ENCODE data around the gene TNRC6B. TPM values are rescaled to one million over a fixed set of nuclear protein-coding genes. Genes with fewer than 3 reads are reported as not detected.

TNRC6B gene
- total and polyA plus RNA-seq, 2 of the 13 experiments (the other 11 are each of a cell fraction or from before 2014, with no cell fraction given): 8.9 to 13.2 TPM

DNA sequence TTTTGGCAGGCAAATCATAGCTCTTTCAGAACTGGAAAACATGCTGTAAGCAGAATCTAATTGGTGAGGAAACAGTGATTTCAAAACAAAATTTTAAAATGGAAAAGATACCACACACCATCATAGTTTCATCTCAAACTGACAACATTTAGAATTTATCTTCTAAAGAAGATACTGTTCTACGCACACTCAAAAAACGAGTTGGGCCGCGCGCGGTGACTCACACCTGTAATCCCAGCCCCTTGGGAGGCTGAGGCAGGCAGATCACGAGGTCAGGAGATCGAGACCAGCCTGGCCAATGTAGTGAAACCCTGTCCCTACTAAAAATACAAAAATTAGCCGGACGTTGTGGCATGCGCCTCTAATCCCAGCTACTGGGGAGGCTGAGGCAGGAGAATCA lies 124.4 kb downstream of the TNRC6B start:
- POLR2A ChIA-PET: no interaction called here
- no peak for FAIRE-seq

DNA sequence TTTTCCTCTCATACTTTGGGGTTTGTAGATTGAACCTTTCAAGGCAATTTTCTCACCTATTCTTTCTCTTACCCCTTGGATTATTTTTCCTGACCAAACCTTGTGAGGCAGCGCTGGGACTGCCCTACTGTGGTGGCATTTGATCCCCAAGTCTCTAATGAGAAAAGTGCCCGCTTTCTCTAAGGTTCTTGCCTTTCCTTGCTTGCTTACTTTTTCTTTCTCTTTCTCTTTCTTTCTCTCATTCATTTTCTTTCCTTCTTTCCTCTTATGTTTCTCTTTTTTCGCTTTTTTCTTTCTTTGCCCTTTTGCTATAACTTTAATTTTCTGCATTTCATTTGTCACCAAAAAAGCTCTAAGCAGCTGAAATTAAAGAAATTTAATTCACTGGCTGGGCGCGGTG lies 127.9 kb downstream of the TNRC6B start:
- ATAC-seq: no peak
- no peaks in the 10 kb centered on the region for H3K27me3 ChIP-seq (ENCODE audit: control insufficient read depth in 1 of 2, insufficient read depth in 2 of 2, low read length in 2 of 2)
- no peak for TF ChIP-seq ZNF296 (CRISPR knock-in tag; conservative IDR thresholded peaks at IDR 0.05)
- TF ChIP-seq IRX3 (CRISPR knock-in tag; IDR thresholded peaks at IDR 0.05; ENCODE audit: borderline replicate concordance, low read depth): no peak
- no peak for TF ChIP-seq ZNF136 (CRISPR knock-in tag; IDR thresholded peaks at IDR 0.05; ENCODE audit: low read depth)
- no peak for TF ChIP-seq SOX5 (CRISPR knock-in tag; IDR thresholded peaks at IDR 0.05; ENCODE audit: borderline replicate concordance)
- TF ChIP-seq, protein P1, sequence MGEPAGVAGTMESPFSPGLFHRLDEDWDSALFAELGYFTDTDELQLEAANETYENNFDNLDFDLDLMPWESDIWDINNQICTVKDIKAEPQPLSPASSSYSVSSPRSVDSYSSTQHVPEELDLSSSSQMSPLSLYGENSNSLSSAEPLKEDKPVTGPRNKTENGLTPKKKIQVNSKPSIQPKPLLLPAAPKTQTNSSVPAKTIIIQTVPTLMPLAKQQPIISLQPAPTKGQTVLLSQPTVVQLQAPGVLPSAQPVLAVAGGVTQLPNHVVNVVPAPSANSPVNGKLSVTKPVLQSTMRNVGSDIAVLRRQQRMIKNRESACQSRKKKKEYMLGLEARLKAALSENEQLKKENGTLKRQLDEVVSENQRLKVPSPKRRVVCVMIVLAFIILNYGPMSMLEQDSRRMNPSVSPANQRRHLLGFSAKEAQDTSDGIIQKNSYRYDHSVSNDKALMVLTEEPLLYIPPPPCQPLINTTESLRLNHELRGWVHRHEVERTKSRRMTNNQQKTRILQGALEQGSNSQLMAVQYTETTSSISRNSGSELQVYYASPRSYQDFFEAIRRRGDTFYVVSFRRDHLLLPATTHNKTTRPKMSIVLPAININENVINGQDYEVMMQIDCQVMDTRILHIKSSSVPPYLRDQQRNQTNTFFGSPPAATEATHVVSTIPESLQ (CRISPR knock-in tag; conservative IDR thresholded peaks at IDR 0.05): no peak
- no peak for TF ChIP-seq ZNF616 (CRISPR knock-in tag; IDR thresholded peaks at IDR 0.05; ENCODE audit: low read depth)
- CTCF ChIA-PET (ENCODE audit: low intra/inter-chr PET ratio, low total read pairs): no interaction called here
- intact Hi-C loops (cut with micrococcal nuclease; ENCODE audit: unreplicated experiment) (no loop called here), in situ Hi-C loops (cut with HindIII; ENCODE audit: extremely low pct_ligation_motif_present, low pct_unique_long_range_greater_than_20kb) (no loop called here)
- WGBS (ENCODE audit: low lambda C conversion rate): 98% methylated on average over 5 of the region's 5 CpGs
- no peak for FAIRE-seq
- H3K4me1 ChIP-seq (ENCODE audit: insufficient read depth, low read length): no peaks in the 10 kb centered on the region
- H3K9ac ChIP-seq (ENCODE audit: insufficient read depth, low read depth, low read length): no peak overlapping the region
- no peaks in the 10 kb centered on the region for H3K9me3 ChIP-seq (ENCODE audit: low read length)
- H3K79me2 ChIP-seq (ENCODE audit: insufficient read depth, low read length): no peaks in the 10 kb centered on the region
- H2AFZ ChIP-seq (ENCODE audit: low read length): no peak overlapping the region
- POLR2A ChIA-PET: no interaction called here
- H3K4me2 ChIP-seq (ENCODE audit: low read depth, low read length): no peak overlapping the region
- H3K4me3 ChIP-seq (replicated peaks in 1 of 3; ENCODE audit: insufficient read depth in 1 of 3, low read depth in 2 of 3, low read length in 3 of 3): no peak overlapping the region
- no peaks in the 10 kb centered on the region for H4K20me1 ChIP-seq (ENCODE audit: insufficient read depth, low read length)
- peaks cover 18 to 65% of the 10 kb centered on the region in 2 experiments for H3K36me3 ChIP-seq (replicated peaks in 1 of 2; ENCODE audit: control insufficient read depth in 1 of 2, insufficient read depth in 2 of 2, low read length in 2 of 2)
- no peak overlapping the region for H3K27ac ChIP-seq (ENCODE audit: extremely low read length, insufficient read depth, low read length)
- BruUV-seq (replicated peaks): no TSS peak
- no peak for DNase-seq (ENCODE audit: low spot score)

More for the DNA sequence above, 124.4 kb downstream of the TNRC6B start:
- Histone ChIP-seq H3K27ac (ENCODE audit: extremely low read length, insufficient read depth, low read length) (no peak overlapping the region), H3K4me1 (ENCODE audit: insufficient read depth, low read length) (no peaks in the 10 kb centered on the region), H3K79me2 (ENCODE audit: insufficient read depth, low read length) (no peaks in the 10 kb centered on the region), H3K4me2 (ENCODE audit: low read depth, low read length) (no peak overlapping the region), H3K9me3 (ENCODE audit: low read length) (no peaks in the 10 kb centered on the region), H3K4me3 (replicated peaks in 1 of 3; ENCODE audit: insufficient read depth in 1 of 3, low read depth in 2 of 3, low read length in 3 of 3) (no peak overlapping the region), H2AFZ (ENCODE audit: low read length) (no peak overlapping the region), H3K9ac (ENCODE audit: insufficient read depth, low read depth, low read length) (no peak overlapping the region), H4K20me1 (ENCODE audit: insufficient read depth, low read length) (no peaks in the 10 kb centered on the region), H3K36me3 (replicated peaks in 1 of 2; ENCODE audit: control insufficient read depth in 1 of 2, insufficient read depth in 2 of 2, low read length in 2 of 2) (peaks cover 14 to 36% of the 10 kb centered on the region in 2 experiments), H3K27me3 (ENCODE audit: control insufficient read depth in 1 of 2, insufficient read depth in 2 of 2, low read length in 2 of 2) (no peaks in the 10 kb centered on the region)
- WGBS (ENCODE audit: low lambda C conversion rate): over 99% methylated on average over 11 of the region's 11 CpGs
- intact Hi-C loops (cut with micrococcal nuclease; ENCODE audit: unreplicated experiment) (no loop called here), in situ Hi-C loops (cut with HindIII; ENCODE audit: extremely low pct_ligation_motif_present, low pct_unique_long_range_greater_than_20kb) (no loop called here)
- CTCF ChIA-PET (ENCODE audit: low intra/inter-chr PET ratio, low total read pairs): no interaction called here
- TF ChIP-seq ZNF326 (CRISPR knock-in tag; IDR thresholded peaks at IDR 0.05; ENCODE audit: borderline replicate concordance) (no peak), RARG (CRISPR knock-in tag; IDR thresholded peaks at IDR 0.05; ENCODE audit: low read depth) (no peak), ZNF883 (CRISPR knock-in tag; IDR thresholded peaks at IDR 0.05; ENCODE audit: not compliant biosample characterization) (no peak), NR3C1 (CRISPR knock-in tag; IDR thresholded peaks at IDR 0.05) (no peak)
- TF ChIP-seq, protein P2, sequence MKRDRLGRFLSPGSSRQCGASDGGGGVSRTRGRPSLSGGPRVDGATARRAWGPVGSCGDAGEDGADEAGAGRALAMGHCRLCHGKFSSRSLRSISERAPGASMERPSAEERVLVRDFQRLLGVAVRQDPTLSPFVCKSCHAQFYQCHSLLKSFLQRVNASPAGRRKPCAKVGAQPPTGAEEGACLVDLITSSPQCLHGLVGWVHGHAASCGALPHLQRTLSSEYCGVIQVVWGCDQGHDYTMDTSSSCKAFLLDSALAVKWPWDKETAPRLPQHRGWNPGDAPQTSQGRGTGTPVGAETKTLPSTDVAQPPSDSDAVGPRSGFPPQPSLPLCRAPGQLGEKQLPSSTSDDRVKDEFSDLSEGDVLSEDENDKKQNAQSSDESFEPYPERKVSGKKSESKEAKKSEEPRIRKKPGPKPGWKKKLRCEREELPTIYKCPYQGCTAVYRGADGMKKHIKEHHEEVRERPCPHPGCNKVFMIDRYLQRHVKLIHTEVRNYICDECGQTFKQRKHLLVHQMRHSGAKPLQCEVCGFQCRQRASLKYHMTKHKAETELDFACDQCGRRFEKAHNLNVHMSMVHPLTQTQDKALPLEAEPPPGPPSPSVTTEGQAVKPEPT (CRISPR knock-in tag; IDR thresholded peaks at IDR 0.05; ENCODE audit: low read depth): no peak
- ATAC-seq: no peak
- DNase-seq (ENCODE audit: low spot score): no peak
- no TSS peak for BruUV-seq (replicated peaks)
